Activated T-helper 2 cell treated with anti-CD3 and anti-CD28 coated beads, Interferon-gamma antibody, Interleukin-2, Interleukin-4, amounts not matched to agents 10 μg/mL and 5 μg/mL and 100 μg/mL, durations not matched to agents 14 hours and 24 hours and 36 hours (primary cell): ENCODE data around the gene NFE2L3. TPM values are rescaled to one million over a fixed set of nuclear protein-coding genes. Genes with fewer than 3 reads are reported as not detected.
"Not testable (repeated sequence)": the region's sequence is repeated elsewhere in the genome, so short reads cannot be mapped to it uniquely, and the experiment has no call there.

Experiments
- DNase-seq: peaks from one replicate; pipeline ENCODE4 v3.0.0; 2021; ENCODE audit warnings: low spot score
- H3K27ac Mint-ChIP-seq: one replicate; pipeline ENCODE4 v1.8.0; 2021; ENCODE audit warnings: mixed read lengths
- H3K27me3 Mint-ChIP-seq: one replicate; pipeline ENCODE4 v1.8.0; 2021; ENCODE audit warnings: low read depth, mixed read lengths
- H3K36me3 Mint-ChIP-seq: one replicate; pipeline ENCODE4 v1.8.0; 2021; ENCODE audit warnings: low read depth, mixed read lengths
- H3K4me1 Mint-ChIP-seq: one replicate; pipeline ENCODE4 v1.8.0; 2021; ENCODE audit warnings: low read depth, mixed read lengths
- H3K4me3 Mint-ChIP-seq: one replicate; pipeline ENCODE4 v1.8.0; 2021; ENCODE audit warnings: low read depth, mild to moderate bottlenecking, moderate library complexity, mixed read lengths
- H3K9me3 Mint-ChIP-seq: one replicate; pipeline ENCODE4 v1.8.0; 2021; ENCODE audit warnings: mixed read lengths
- intact Hi-C: fragments of 100-400 bp; cut with micrococcal nuclease; formaldehyde crosslinking; loops from one replicate; pipeline ENCODE4 v1.15.1; 2023
- total RNA-seq: library from RNA; stranded (reverse); gene quantifications from 2 replicates; pipeline ENCODE4 v1.2.3, GENCODE V29; 2022

NFE2L3 gene
- total RNA-seq, 1 donor from 2014 or later: 44.6 TPM

DNA sequence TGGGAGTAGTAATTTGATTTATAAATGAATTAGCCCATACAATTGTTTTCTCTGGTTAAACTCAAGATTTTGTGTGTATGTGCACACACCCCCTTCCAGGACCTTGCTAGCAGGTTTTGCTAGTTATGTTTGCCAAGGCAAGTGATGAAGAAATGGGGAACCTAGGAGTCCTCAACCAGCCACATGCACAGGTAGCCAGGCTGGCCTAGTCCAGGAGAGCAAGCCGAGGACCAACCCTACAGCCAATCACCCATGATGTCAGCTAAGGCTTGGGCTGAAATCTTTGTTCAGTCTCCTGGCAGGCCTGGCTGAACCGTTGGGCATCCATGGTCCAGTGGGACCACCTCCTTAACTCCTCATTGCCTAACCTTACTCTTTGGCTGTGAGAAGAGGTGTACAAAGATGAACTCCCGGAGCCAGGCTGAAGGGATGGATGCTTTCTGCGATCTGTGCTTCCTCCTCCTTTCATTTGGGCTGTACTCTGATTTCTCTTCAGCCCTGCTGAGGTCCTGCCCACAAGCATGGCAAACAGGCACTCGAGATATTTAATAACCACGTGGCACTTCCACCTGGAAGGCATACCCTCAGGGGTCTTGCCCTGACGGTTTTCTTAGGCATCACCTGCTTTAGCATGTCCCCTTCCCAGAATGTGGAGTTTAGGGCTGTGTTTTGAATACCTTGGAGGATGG, 26.4 kb downstream of the NFE2L3 start:
- Mint-ChIP-seq H3K9me3 (no peaks in the 10 kb centered on the region), H3K27ac (peak overlapping the region; percentile 26), H3K36me3 (peaks cover 43% of the 10 kb centered on the region), H3K4me1 (peaks cover 19% of the 10 kb centered on the region), H3K4me3 (no peak overlapping the region), H3K27me3 (no peaks in the 10 kb centered on the region)
- intact Hi-C loops: no loop called here
- DNase-seq: no peak

DNA sequence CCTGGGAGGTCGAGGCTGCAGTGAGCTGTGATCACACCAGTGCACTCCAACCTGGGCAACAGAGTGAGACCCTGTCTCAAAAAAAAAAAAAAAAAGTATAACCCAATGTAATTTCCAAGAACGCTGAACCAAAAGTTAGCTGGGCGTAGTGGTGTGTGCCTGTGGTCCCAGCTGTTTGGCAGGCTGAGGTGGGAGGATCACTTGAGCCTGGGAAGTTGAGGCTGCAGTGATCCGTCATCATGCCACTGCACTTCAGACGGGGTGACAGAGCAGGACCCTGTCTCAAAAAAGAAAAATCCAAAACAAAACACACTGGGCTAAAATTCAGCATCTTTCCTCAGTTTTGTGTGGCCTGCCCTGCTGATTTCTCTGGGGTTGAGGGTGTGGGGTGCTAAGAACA, 27.4 kb downstream of the NFE2L3 start:
- no peak overlapping the region for H3K4me3 Mint-ChIP-seq
- H3K27me3 Mint-ChIP-seq: no peaks in the 10 kb centered on the region
- DNase-seq: no peak
- intact Hi-C loops: no loop called here
- H3K9me3 Mint-ChIP-seq: no peaks in the 10 kb centered on the region
- H3K36me3 Mint-ChIP-seq: peaks cover 44% of the 10 kb centered on the region
- no peak overlapping the region for H3K27ac Mint-ChIP-seq
- H3K4me1 Mint-ChIP-seq: peaks cover 17% of the 10 kb centered on the region

DNA sequence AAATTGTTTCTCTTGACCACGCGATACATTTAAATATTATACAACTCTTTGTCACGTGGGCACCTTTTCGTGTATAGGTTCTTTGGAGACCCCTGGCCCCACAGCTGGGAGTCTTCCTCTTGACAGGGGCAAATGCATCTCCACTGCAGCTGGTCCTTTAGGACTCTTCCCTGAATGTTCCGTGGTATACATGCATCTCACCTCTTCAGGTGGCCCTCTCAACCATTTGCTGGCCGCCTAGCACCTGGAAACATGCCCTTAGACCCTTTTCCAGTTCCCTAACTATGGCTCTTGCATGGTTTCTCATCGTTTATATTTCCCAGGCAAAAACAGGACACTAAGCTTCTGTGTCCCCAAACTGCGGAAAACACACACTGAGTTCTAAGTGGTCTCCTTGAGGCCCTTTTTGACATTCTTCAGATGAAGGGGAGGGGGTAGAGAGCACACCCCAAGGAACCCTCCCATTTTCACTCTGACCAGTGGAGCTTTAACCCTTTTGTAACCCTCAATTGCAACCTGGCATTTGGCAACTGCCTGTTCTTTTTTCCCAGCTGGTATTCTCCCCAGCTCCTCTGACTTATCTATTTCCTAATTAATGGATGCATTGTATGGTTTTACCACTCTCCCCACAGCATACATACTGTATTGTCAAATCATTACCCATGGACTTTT, 28.0 kb downstream of the NFE2L3 start:
- peaks cover 19% of the 10 kb centered on the region for H3K4me1 Mint-ChIP-seq
- no peak overlapping the region for H3K27ac Mint-ChIP-seq
- peaks cover 50% of the 10 kb centered on the region for H3K36me3 Mint-ChIP-seq
- DNase-seq: no peak
- intact Hi-C loops: no loop called here
- no peaks in the 10 kb centered on the region for H3K27me3 Mint-ChIP-seq
- H3K9me3 Mint-ChIP-seq: no peaks in the 10 kb centered on the region
- H3K4me3 Mint-ChIP-seq: no peak overlapping the region

DNA sequence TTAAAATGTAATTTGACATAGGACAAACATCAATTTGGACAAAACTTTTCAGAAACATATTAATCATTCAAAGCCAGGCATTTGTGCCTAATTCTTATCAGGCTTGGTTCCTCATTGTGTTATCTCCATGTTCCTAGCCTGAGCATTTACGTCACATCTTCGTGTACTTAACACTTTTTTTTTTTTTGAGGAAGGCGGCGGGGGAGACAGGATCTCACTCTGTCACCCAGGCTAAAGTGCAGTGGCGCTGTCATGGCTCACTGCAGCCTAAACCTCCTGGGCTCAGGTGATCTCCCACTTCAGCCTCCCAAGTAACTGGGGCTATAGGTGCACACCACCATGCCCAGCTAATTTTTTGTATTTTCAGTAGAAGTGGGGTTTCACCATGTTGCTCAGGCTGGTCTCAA, 28.8 kb downstream of the NFE2L3 start:
- DNase-seq: no peak
- Mint-ChIP-seq H3K36me3 (peaks cover 58% of the 10 kb centered on the region), H3K9me3 (no peaks in the 10 kb centered on the region), H3K27me3 (no peaks in the 10 kb centered on the region), H3K27ac (no peak overlapping the region), H3K4me1 (peaks cover 27% of the 10 kb centered on the region), H3K4me3 (no peak overlapping the region)
- intact Hi-C loops: no loop called here

DNA sequence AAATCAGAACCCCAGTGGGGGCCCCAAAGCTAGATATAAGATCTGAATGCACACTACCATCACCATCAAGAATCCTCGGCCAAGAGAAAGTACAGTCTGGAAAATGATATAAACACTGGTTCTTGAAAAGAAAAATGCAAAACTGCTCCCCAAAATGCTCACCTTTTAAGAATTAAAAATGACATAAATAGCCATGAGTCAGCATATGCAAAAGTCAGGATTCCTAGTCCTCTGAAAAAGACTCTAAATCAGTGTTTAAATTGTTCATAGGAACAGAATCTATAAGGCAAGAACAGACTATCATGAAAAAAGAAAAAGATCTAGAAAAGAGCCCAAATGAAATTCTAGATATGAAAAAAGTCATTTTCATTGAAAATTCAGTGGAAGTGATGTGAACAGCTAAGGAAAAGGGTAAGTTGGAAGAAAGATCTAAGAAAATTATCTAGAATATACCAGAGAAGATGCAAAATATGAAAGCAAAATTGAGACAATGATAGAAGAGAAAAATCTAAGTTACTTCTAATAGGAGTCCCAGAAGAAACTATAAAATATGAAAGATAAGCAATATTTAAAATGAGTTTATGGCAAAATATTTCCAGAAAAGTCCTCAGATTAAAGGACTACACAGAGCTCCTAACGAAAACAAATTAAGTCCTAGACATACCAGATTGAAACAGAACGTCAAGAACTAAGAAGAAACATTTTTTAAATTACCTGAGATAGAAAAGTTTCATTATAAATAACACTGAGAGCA, 29.7 kb downstream of the NFE2L3 start:
- no peaks in the 10 kb centered on the region for H3K9me3 Mint-ChIP-seq
- intact Hi-C loops: no loop called here
- H3K27ac Mint-ChIP-seq: peak overlapping the region; percentile 46
- no peak overlapping the region for H3K4me3 Mint-ChIP-seq
- H3K4me1 Mint-ChIP-seq: peaks cover 33% of the 10 kb centered on the region
- H3K36me3 Mint-ChIP-seq: peaks cover 65% of the 10 kb centered on the region
- DNase-seq: no peak
- H3K27me3 Mint-ChIP-seq: no peaks in the 10 kb centered on the region

DNA sequence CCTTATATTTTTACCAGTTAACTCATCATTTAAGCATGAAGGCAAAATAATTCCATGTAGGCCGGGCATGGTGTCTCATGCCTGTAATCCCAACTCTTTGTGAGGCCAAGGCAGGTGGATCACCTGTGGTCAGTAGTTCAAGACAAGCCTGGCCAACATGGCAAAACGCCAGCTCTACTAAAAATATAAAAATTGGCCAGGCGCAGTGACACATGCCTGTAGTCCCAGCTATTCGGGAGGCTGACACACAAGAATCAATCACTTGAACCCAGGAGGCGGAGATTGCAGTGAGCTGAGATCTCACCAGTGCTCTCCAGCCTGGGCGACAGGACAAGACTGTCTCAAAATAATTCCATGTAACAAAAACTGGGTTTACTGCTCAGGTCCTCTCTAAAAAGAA, 30.3 kb downstream of the NFE2L3 start:
- Mint-ChIP-seq H3K4me1 (peaks cover 39% of the 10 kb centered on the region), H3K27ac (no peak overlapping the region), H3K27me3 (no peaks in the 10 kb centered on the region), H3K36me3 (peaks cover 69% of the 10 kb centered on the region), H3K4me3 (no peak overlapping the region), H3K9me3 (no peaks in the 10 kb centered on the region)
- intact Hi-C loops: no loop called here
- no peak for DNase-seq

DNA sequence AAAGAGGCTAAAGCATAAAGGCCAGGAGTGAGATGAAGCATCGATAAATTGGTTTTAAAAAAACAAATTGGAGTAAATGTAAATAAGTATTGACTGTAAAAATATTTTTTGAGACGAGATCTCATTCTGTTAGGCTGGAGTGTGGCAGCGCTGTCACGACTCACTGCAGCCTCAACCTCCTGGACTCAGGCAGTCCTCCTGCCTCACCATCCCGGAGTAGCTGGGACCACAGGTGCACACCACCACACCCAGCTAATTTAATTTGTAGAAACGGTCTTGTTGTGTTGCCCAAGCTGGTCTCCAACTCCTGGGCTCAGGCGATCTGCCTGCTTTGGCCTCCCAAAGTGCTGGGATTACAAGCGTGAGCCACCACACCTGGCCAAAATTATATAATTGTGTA, 30.7 kb downstream of the NFE2L3 start:
- Mint-ChIP-seq H3K27ac (no peak overlapping the region), H3K4me1 (peaks cover 40% of the 10 kb centered on the region), H3K36me3 (peaks cover 69% of the 10 kb centered on the region), H3K27me3 (no peaks in the 10 kb centered on the region), H3K9me3 (no peaks in the 10 kb centered on the region), H3K4me3 (no peak overlapping the region)
- DNase-seq: no peak
- intact Hi-C loops: no loop called here

DNA sequence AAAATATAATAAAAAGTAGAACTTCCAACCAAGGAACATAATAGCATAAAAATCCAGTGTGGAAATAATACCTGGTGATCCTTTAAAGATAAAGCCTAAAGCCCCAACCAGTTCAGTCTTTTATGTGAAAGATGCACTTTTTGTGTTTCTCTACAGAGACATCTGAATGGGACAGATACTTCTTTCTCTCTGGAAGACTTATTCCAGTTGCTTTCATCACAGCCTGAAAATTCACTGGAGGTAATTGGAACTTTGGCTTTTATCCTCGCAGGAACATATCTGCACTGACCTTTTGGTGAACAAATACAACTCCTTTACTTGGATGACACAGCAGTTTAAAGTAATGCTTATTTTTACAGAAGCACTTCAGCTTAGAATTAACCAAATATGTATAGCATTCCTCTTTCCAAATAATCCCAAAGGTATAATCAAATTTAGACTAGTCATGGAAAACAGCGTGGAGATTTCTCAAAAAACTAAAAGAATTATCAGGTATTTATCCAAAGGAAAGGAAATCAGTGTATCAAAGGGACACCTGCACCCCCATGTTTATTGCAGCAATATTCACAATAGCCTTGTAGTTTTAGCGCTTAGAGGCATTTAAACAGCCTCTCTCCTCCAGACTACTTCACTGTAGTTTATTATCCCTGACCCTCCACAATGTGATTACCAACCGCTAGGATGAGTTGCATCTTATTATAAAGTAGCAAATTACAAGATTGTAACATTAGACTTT, 31.7 kb downstream of the NFE2L3 start:
- no peaks in the 10 kb centered on the region for H3K9me3 Mint-ChIP-seq

DNA sequence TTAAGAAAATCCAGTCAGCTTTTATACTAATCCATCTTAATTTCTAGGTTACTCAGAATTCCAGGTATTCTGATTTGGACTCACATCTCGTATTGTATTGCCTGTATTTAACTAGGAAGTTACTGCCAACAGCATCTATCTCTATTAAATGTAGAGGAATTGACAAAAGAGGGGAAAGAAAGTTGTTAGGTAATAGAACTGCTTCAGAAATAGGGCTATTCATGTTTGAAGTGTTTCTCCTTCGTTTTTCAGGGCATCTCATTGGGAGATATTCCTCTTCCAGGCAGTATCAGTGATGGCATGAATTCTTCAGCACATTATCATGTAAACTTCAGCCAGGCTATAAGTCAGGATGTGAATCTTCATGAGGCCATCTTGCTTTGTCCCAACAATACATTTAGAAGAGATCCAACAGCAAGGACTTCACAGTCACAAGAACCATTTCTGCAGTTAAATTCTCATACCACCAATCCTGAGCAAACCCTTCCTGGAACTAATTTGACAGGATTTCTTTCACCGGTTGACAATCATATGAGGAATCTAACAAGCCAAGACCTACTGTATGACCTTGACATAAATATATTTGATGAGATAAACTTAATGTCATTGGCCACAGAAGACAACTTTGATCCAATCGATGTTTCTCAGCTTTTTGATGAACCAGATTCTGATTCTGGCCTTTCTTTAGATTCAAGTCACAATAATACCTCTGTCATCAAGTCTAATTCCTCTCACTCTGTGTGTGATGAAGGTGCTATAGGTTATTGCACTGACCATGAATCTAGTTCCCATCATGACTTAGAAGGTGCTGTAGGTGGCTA, 32.5 kb downstream of the NFE2L3 start:
- peaks cover 55% of the 10 kb centered on the region for H3K4me1 Mint-ChIP-seq
- not testable (repeated sequence) for H3K4me3 Mint-ChIP-seq, H3K9me3 Mint-ChIP-seq, DNase-seq, H3K27me3 Mint-ChIP-seq
- H3K36me3 Mint-ChIP-seq: peaks cover 78% of the 10 kb centered on the region
- H3K27ac Mint-ChIP-seq: peak overlapping the region; percentile 79
- intact Hi-C loops: loop anchor here (1.0 to 5.0 kb wide), 2 partner anchors 28 to 292 kb away; no protein-coding TSS in a partner anchor

More for the DNA sequence above, 31.7 kb downstream of the NFE2L3 start:
- Mint-ChIP-seq H3K27ac (peak overlapping the region; percentile 79), H3K4me3 (no peak overlapping the region), H3K27me3 (no peaks in the 10 kb centered on the region), H3K4me1 (peaks cover 48% of the 10 kb centered on the region), H3K36me3 (peaks cover 75% of the 10 kb centered on the region)
- intact Hi-C loops: no loop called here
- no peak for DNase-seq

DNA sequence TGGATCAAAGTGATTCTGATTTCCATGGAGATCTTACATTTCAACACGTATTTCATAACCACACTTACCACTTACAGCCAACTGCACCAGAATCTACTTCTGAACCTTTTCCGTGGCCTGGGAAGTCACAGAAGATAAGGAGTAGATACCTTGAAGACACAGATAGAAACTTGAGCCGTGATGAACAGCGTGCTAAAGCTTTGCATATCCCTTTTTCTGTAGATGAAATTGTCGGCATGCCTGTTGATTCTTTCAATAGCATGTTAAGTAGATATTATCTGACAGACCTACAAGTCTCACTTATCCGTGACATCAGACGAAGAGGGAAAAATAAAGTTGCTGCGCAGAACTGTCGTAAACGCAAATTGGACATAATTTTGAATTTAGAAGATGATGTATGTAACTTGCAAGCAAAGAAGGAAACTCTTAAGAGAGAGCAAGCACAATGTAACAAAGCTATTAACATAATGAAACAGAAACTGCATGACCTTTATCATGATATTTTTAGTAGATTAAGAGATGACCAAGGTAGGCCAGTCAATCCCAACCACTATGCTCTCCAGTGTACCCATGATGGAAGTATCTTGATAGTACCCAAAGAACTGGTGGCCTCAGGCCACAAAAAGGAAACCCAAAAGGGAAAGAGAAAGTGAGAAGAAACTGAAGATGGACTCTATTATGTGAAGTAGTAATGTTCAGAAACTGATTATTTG, 33.3 kb downstream of the NFE2L3 start:
- Mint-ChIP-seq H3K27ac (peak overlapping the region; percentile 79), H3K9me3 (no peaks in the 10 kb centered on the region), H3K4me1 (peaks cover 58% of the 10 kb centered on the region), H3K4me3 (no peak overlapping the region), H3K36me3 (peaks cover 82% of the 10 kb centered on the region), H3K27me3 (no peaks in the 10 kb centered on the region)
- no peak for DNase-seq
- intact Hi-C loops: loop anchor here (1.0 to 5.0 kb wide), 2 partner anchors 29 to 293 kb away; no protein-coding TSS in a partner anchor

DNA sequence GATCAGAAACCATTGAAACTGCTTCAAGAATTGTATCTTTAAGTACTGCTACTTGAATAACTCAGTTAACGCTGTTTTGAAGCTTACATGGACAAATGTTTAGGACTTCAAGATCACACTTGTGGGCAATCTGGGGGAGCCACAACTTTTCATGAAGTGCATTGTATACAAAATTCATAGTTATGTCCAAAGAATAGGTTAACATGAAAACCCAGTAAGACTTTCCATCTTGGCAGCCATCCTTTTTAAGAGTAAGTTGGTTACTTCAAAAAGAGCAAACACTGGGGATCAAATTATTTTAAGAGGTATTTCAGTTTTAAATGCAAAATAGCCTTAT, 33.8 kb downstream of the NFE2L3 start:
- peak overlapping the region; percentile 79 for H3K27ac Mint-ChIP-seq
- H3K36me3 Mint-ChIP-seq: peaks cover 83% of the 10 kb centered on the region
- H3K27me3 Mint-ChIP-seq: no peaks in the 10 kb centered on the region
- DNase-seq: no peak
- H3K9me3 Mint-ChIP-seq: no peaks in the 10 kb centered on the region
- peaks cover 63% of the 10 kb centered on the region for H3K4me1 Mint-ChIP-seq
- intact Hi-C loops: loop anchor here (1.0 to 5.0 kb wide), 2 partner anchors 30 to 294 kb away; no protein-coding TSS in a partner anchor
- H3K4me3 Mint-ChIP-seq: no peak overlapping the region
